Keratinocyte (primary cell): ENCODE results near the gene MICAL3. TPM values are rescaled to one million over a fixed set of nuclear protein-coding genes. Genes with fewer than 3 reads are reported as not detected.

Experiments used
- DNase-seq: peaks from one replicate; pipeline ENCODE4 v3.0.0-alpha.2; 2011; ENCODE audit warnings: low read depth, missing footprints, low spot score
- FAIRE-seq: peaks from 2 replicates; lab custom pipeline; 2011; peaks lifted over from hg19 to GRCh38; lab: Jason Lieb, UNC
- H2AFZ ChIP-seq: 2 replicates; pipeline ENCODE4 v1.6.0; 2012; ENCODE audit warnings: low read length, control low read depth, inconsistent platforms; ENCODE audit not compliant: control insufficient read depth
- H3K27ac ChIP-seq: 2 replicates; pipeline ENCODE4 v1.5.1; 2011; ENCODE audit warnings: low read length; ENCODE audit not compliant: control insufficient read depth, insufficient read depth
- H3K27me3 ChIP-seq: 3 replicates; pipeline ENCODE4 v1.6.0; 2011; ENCODE audit warnings: low read length; ENCODE audit not compliant: control insufficient read depth, insufficient read depth; ENCODE audit errors: extremely low read depth
- H3K36me3 ChIP-seq, 2 experiments: 2 replicates in 1 of 2; 3 replicates in 1 of 2; pipeline ENCODE4 v1.5.1; 2011; ENCODE audit warnings: low read length in 2 of 2, mild to moderate bottlenecking in 1 of 2; ENCODE audit not compliant: control insufficient read depth in 2 of 2, insufficient read depth in 2 of 2; ENCODE audit errors: extremely low read depth in 1 of 2
- H3K4me1 ChIP-seq: 3 replicates; pipeline ENCODE4 v1.5.1; 2011; ENCODE audit warnings: low read length; ENCODE audit not compliant: control insufficient read depth, insufficient read depth; ENCODE audit errors: extremely low read depth
- H3K4me2 ChIP-seq: 3 replicates; pipeline ENCODE4 v1.6.0; 2011; ENCODE audit warnings: low read depth, low read length; ENCODE audit not compliant: control insufficient read depth, insufficient read depth; ENCODE audit errors: extremely low read depth
- H3K4me3 ChIP-seq, 3 experiments: fragments of 200-600 bp in 1 of 3; sonication (generic) in 1 of 3; 2 replicates in 2 of 3; 3 replicates in 1 of 3; pipeline ENCODE4 v1.5.1; 2011 to 2016; ENCODE audit warnings: low read length in 3 of 3, mild to moderate bottlenecking in 3 of 3, control low read depth in 2 of 3, inconsistent platforms in 1 of 3, low read depth in 1 of 3, mixed read lengths in 1 of 3, mixed run types in 1 of 3, moderate library complexity in 1 of 3; ENCODE audit not compliant: control insufficient read depth in 2 of 3, insufficient read depth in 2 of 3; ENCODE audit errors: extremely low read depth in 1 of 3
- H3K79me2 ChIP-seq: 2 replicates; pipeline ENCODE4 v1.6.0; 2012; ENCODE audit warnings: low read length; ENCODE audit not compliant: control insufficient read depth, insufficient read depth
- H3K9ac ChIP-seq: 3 replicates; pipeline ENCODE4 v1.6.0; 2011; ENCODE audit warnings: low read length; ENCODE audit not compliant: control insufficient read depth, insufficient read depth; ENCODE audit errors: extremely low read depth
- H3K9me1 ChIP-seq: 3 replicates; pipeline ENCODE4 v1.6.0; 2011; ENCODE audit warnings: low read length; ENCODE audit not compliant: control insufficient read depth, insufficient read depth; ENCODE audit errors: extremely low read depth
- H3K9me3 ChIP-seq: 2 replicates; pipeline ENCODE4 v1.5.1; 2012; ENCODE audit warnings: low read depth, low read length; ENCODE audit not compliant: control insufficient read depth
- H4K20me1 ChIP-seq: 3 replicates; pipeline ENCODE4 v1.6.0; 2011; ENCODE audit warnings: low read length; ENCODE audit not compliant: control insufficient read depth, insufficient read depth; ENCODE audit errors: extremely low read depth
- CTCF ChIP-seq, 3 experiments: IDR thresholded peaks in 1 of 3; conservative IDR thresholded peaks in 1 of 3; optimal IDR thresholded peaks in 1 of 3; 2 replicates in 2 of 3; 3 replicates in 1 of 3; pipeline versions ENCODE3 to v1.5.1; 2011; ENCODE audit warnings: low read length in 3 of 3, mild to moderate bottlenecking in 3 of 3, moderate library complexity in 2 of 3, control low read depth in 1 of 3, inconsistent platforms in 1 of 3; ENCODE audit not compliant: insufficient read depth in 2 of 3; ENCODE audit errors: extremely low read depth in 1 of 3
- EZH2 ChIP-seq: IDR thresholded peaks from one replicate; pipeline ENCODE4 v1.6.1; 2012; ENCODE audit warnings: inconsistent platforms, mild to moderate bottlenecking, low read length, moderate library complexity
- dilution Hi-C: fragments of 300-500 bp; cut with MboI; formaldehyde crosslinking; loops from one replicate; pipeline ENCODE4 v1.7.0; 2020; ENCODE audit warnings: low sequenced_read_pairs; ENCODE audit not compliant: extremely low pct_ligation_motif_present
- polyA plus RNA-seq, 5 experiments: library from polyadenylated mRNA; depleted of rRNA in 3 of 5; stranded (reverse) in 3 of 5; stranded (forward) in 1 of 5; unstranded in 1 of 5; fragments of >200 nt; gene quantifications; 1 replicate in 1 of 5; 2 replicates in 3 of 5; 3 replicates in 1 of 5; pipeline versions ENCODE4 v1.2.1 to v1.2.3, GENCODE V29; 2011 to 2012; ENCODE audit warnings: missing spikeins in 2 of 5, low read depth in 1 of 5, low replicate concordance in 1 of 5

MICAL3 gene
- polyA plus RNA-seq, 1 donor (not counting 4 experiments of a cell fraction or from before 2014, with no cell fraction given) = 27.9 TPM

- no peak for DNase-seq
- H3K9me3 ChIP-seq = no peaks in the 10 kb centered on the region
- H4K20me1 ChIP-seq = no peaks in the 10 kb centered on the region
- H3K79me2 ChIP-seq = no peaks in the 10 kb centered on the region
- H2AFZ ChIP-seq = no peak overlapping the region
- FAIRE-seq = no peak
- H3K9me1 ChIP-seq = peaks cover 5% of the 10 kb centered on the region
- TF ChIP-seq EZH2 (no peak), CTCF (optimal IDR thresholded peaks at IDR 0.05 in 1 of 3, IDR thresholded peaks at IDR 0.05 in 1 of 3, conservative IDR thresholded peaks at IDR 0.05 in 1 of 3; ENCODE audit: extremely low read depth in 1 of 3, insufficient read depth in 2 of 3, low read length in 3 of 3) (no peak)
- H3K4me1 ChIP-seq = peaks cover 20% of the 10 kb centered on the region
- no peak overlapping the region for H3K4me3 ChIP-seq
- peaks cover 11% of the 10 kb centered on the region for H3K27me3 ChIP-seq
- no peak overlapping the region for H3K4me2 ChIP-seq
- H3K27ac ChIP-seq = no peak overlapping the region
- H3K9ac ChIP-seq = no peak overlapping the region
- dilution Hi-C loops = no loop called here
- H3K36me3 ChIP-seq = no peaks in the 10 kb centered on the region
Measured at GRCh38 chr22:17778412-17778976, 245.9 kb downstream of the MICAL3 start.

- no peaks in the 10 kb centered on the region for H3K36me3 ChIP-seq
- H3K4me1 ChIP-seq = peaks cover 26% of the 10 kb centered on the region
- DNase-seq (no peak), FAIRE-seq (no peak)
- H3K27me3 ChIP-seq = peaks cover 11% of the 10 kb centered on the region
- H3K9me3 ChIP-seq = no peaks in the 10 kb centered on the region
- no peak overlapping the region for H2AFZ ChIP-seq
- peaks cover 5% of the 10 kb centered on the region for H4K20me1 ChIP-seq
- peaks cover 3% of the 10 kb centered on the region for H3K79me2 ChIP-seq
- TF ChIP-seq EZH2 (no peak), CTCF (optimal IDR thresholded peaks at IDR 0.05 in 1 of 3, IDR thresholded peaks at IDR 0.05 in 1 of 3, conservative IDR thresholded peaks at IDR 0.05 in 1 of 3; ENCODE audit: extremely low read depth in 1 of 3, insufficient read depth in 2 of 3, low read length in 3 of 3) (no peak)
- H3K9ac ChIP-seq = no peak overlapping the region
- no peak overlapping the region for H3K4me3 ChIP-seq
- H3K4me2 ChIP-seq = no peak overlapping the region
- dilution Hi-C loops = no loop called here
- H3K27ac ChIP-seq = no peak overlapping the region
- peaks cover 5% of the 10 kb centered on the region for H3K9me1 ChIP-seq
Measured at GRCh38 chr22:17777717-17778044, 246.7 kb downstream of the MICAL3 start.
